ENCODE measurements around the gene PSAP. TPM values are rescaled to one million over a fixed set of nuclear protein-coding genes. Genes with fewer than 3 reads are reported as not detected.

PSAP gene
- polyA plus RNA-seq, 2 of the 4 experiments (the other 2 are of a cell fraction), result 690 to 1,519 TPM

DNA sequence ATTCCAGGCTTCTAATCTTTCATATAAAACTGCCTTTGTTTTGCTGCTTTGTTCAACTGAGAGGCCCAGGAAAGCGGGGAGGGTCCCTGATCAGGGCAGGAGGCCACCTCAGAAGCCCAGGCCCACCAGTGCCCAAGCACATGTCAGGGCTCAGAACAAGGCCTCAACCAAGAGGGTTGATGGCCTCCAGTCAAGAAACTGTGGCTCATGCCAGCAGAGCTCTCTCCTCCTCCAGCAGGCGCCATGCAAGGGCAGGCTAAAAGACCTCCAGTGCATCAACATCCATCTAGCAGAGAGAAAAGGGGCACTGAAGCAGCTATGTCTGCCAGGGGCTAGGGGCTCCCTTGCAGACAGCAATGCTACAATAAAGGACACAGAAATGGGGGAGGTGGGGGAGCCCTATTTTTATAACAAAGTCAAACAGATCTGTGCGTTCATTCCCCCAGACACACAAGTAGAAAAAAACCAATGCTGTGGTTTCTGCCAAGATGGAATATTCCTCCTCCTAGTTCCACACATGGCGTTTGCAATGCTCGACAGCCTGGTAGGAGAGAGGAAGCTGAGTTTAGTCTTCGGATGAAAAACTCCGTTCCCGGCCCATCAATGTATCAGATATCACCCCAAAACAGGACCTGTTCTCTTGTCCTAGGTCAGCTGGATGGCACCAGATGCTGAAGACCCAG lies 34.0 kb downstream of the PSAP start:
- CTCF ChIA-PET, result interaction anchor here (0.6 to 10.6 kb wide), 7 partner anchors 10 to 433 kb away, joined by 3 to 101 read pairs (median 3); partner anchors contain the start of gene VSIR
- H3K27ac ChIP-seq, result no peak overlapping the region
- 92% methylated on average over 8 of the region's 8 CpGs for WGBS (ENCODE audit: missing lambda C conversion rate)

GRCh38 chr10:71816421-71816851 lies 34.6 kb downstream of the PSAP start:
- 90% methylated on average over 12 of the region's 12 CpGs for WGBS (ENCODE audit: missing lambda C conversion rate)

More for the DNA sequence above, 34.0 kb downstream of the PSAP start:
- no peak for DNase-seq (ENCODE audit: low read depth in 1 of 2, low spot score in 1 of 2)
- Histone ChIP-seq H3K4me3 (no peak overlapping the region), H3K4me1 (peaks cover 17% of the 10 kb centered on the region; the same call in 2 of the 3 replicates), H3K9me3 (no peaks in the 10 kb centered on the region), H3K4me2 (no peak overlapping the region)
- TF ChIP-seq, protein P1, sequence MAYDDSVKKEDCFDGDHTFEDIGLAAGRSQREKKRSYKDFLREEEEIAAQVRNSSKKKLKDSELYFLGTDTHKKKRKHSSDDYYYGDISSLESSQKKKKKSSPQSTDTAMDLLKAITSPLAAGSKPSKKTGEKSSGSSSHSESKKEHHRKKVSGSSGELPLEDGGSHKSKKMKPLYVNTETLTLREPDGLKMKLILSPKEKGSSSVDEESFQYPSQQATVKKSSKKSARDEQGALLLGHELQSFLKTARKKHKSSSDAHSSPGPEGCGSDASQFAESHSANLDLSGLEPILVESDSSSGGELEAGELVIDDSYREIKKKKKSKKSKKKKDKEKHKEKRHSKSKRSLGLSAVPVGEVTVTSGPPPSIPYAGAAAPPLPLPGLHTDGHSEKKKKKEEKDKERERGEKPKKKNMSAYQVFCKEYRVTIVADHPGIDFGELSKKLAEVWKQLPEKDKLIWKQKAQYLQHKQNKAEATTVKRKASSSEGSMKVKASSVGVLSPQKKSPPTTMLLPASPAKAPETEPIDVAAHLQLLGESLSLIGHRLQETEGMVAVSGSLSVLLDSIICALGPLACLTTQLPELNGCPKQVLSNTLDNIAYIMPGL (CRISPR knock-in tag; IDR thresholded peaks at IDR 0.05; ENCODE audit: borderline replicate concordance), result no peak
- no peak for TF ChIP-seq HOXB13 (CRISPR knock-in tag; IDR thresholded peaks at IDR 0.05; ENCODE audit: low read depth)
- no peak for TF ChIP-seq ZNF302 (CRISPR knock-in tag; IDR thresholded peaks at IDR 0.05)
- no peak for TF ChIP-seq KDM1A (IDR thresholded peaks at IDR 0.05; ENCODE audit: low read depth)
- no peak for TF ChIP-seq RNF2 (IDR thresholded peaks at IDR 0.05; ENCODE audit: borderline replicate concordance, low read depth)
- TF ChIP-seq ZFP36 (IDR thresholded peaks at IDR 0.05; ENCODE audit: borderline replicate concordance, partially characterized antibody), result no peak
- TF ChIP-seq KDM5A (IDR thresholded peaks at IDR 0.05), result no peak
- no peak for TF ChIP-seq FOXS1 (CRISPR knock-in tag; IDR thresholded peaks at IDR 0.05)
- POLR2A ChIA-PET, result interaction anchor here (1.5 to 1.8 kb wide), 2 partner anchors 34 to 43 kb away, joined by 3 to 6 read pairs; partner anchors contain the start of gene PSAP
- no peak for FAIRE-seq
- no peak for ATAC-seq

More at GRCh38 chr10:71816421-71816851, 34.6 kb downstream of the PSAP start:
- FAIRE-seq (no peak), ATAC-seq (no peak), DNase-seq (ENCODE audit: low read depth in 1 of 2, low spot score in 1 of 2) (no peak)
- CTCF ChIA-PET, result interaction anchor here (0.5 to 10.6 kb wide), 8 partner anchors 10 to 432 kb away, joined by 3 to 101 read pairs (median 3); partner anchors contain the start of gene VSIR
- H3K4me3 ChIP-seq, result no peak overlapping the region
- H3K4me1 ChIP-seq, result peaks cover 18% of the 10 kb centered on the region; the same call in 2 of the 3 replicates
- no peak overlapping the region for H3K4me2 ChIP-seq
- no peak overlapping the region for H3K27ac ChIP-seq
- TF ChIP-seq PHF8 (IDR thresholded peaks at IDR 0.05; ENCODE audit: borderline replicate concordance, low read depth), result no peak
- no peak for TF ChIP-seq SMC3 (IDR thresholded peaks at IDR 0.05)
- no peak for TF ChIP-seq EHF (CRISPR knock-in tag; IDR thresholded peaks at IDR 0.05)
- TF ChIP-seq BCL3 (IDR thresholded peaks at IDR 0.05), result no peak
- TF ChIP-seq, protein P2, sequence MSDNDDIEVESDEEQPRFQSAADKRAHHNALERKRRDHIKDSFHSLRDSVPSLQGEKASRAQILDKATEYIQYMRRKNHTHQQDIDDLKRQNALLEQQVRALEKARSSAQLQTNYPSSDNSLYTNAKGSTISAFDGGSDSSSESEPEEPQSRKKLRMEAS (IDR thresholded peaks at IDR 0.05), result no peak
- no peak for TF ChIP-seq CBX2 (IDR thresholded peaks at IDR 0.05; ENCODE audit: borderline replicate concordance, low read depth)
- TF ChIP-seq RARB (CRISPR knock-in tag; IDR thresholded peaks at IDR 0.05), result no peak
- TF ChIP-seq MYC (IDR thresholded peaks at IDR 0.05; ENCODE audit: borderline replicate concordance, low read length), result no peak
- no peak for TF ChIP-seq HES2 (IDR thresholded peaks at IDR 0.05)
- no peak for TF ChIP-seq PBX3 (IDR thresholded peaks at IDR 0.05)
- TF ChIP-seq RFX5 (IDR thresholded peaks at IDR 0.05), result no peak
- no peak for TF ChIP-seq HOXB13 (CRISPR knock-in tag; IDR thresholded peaks at IDR 0.05; ENCODE audit: low read depth)
- TF ChIP-seq JUN (IDR thresholded peaks at IDR 0.05), result no peak
- TF ChIP-seq RCOR1 (IDR thresholded peaks at IDR 0.05; ENCODE audit: low read depth, low read length), result no peak
- TF ChIP-seq NR3C1 (IDR thresholded peaks at IDR 0.05), result no peak
- TF ChIP-seq BHLHE40 (IDR thresholded peaks at IDR 0.05; ENCODE audit: low read depth, low read length), result no peak
- TF ChIP-seq, protein P3, sequence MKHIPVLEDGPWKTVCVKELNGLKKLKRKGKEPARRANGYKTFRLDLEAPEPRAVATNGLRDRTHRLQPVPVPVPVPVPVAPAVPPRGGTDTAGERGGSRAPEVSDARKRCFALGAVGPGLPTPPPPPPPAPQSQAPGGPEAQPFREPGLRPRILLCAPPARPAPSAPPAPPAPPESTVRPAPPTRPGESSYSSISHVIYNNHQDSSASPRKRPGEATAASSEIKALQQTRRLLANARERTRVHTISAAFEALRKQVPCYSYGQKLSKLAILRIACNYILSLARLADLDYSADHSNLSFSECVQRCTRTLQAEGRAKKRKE (CRISPR knock-in tag; IDR thresholded peaks at IDR 0.05; ENCODE audit: low read depth), result no peak
- H3K9me3 ChIP-seq, result no peaks in the 10 kb centered on the region
- POLR2A ChIA-PET, result interaction anchor here (1.5 kb wide), 1 partner anchor 43 kb away, joined by 3 read pairs; no protein-coding TSS in a partner anchor
